Stimulated activated CD8-positive, alpha-beta memory T cell treated with anti-CD3 and anti-CD28 coated beads, Interleukin-15, amount 100 ng/mL, for 1 hour (primary cell): ENCODE measurements around the gene PTPN3.

ENCODE experiments used
- DNase-seq: peaks from one replicate; pipeline ENCODE4 v3.0.0-alpha.2; 2020; ENCODE audit warnings: low read depth

Gene PTPN3

GRCh38 chr9:109335121-109335520 lies 163.0 kb downstream of the PTPN3 start:
- no peak for DNase-seq

GRCh38 chr9:109331353-109331752 lies 166.8 kb downstream of the PTPN3 start:
- DNase-seq = no peak

GRCh38 chr9:109329638-109330258 lies 168.4 kb downstream of the PTPN3 start:
- no peak for DNase-seq

GRCh38 chr9:109328978-109329637 lies 169.0 kb downstream of the PTPN3 start:
- DNase-seq = no peak
